Endothelial cell (in vitro differentiated cells): ENCODE results near the gene KMT2A. TPM values are rescaled to one million over a fixed set of nuclear protein-coding genes. Genes with fewer than 3 reads are reported as not detected.

Source experiments
- DNase-seq: peaks from one replicate; pipeline ENCODE4 v3.0.0; 2021; ENCODE audit warnings: low spot score
- H3K27ac Mint-ChIP-seq: one replicate; pipeline ENCODE4 v1.8.0; 2021; ENCODE audit warnings: mixed read lengths, inconsistent platforms; ENCODE audit not compliant: unreplicated experiment
- H3K27me3 Mint-ChIP-seq: one replicate; pipeline ENCODE4 v1.8.0; 2021; ENCODE audit warnings: mild to moderate bottlenecking, moderate library complexity, mixed read lengths, inconsistent platforms; ENCODE audit not compliant: unreplicated experiment
- H3K36me3 Mint-ChIP-seq: one replicate; pipeline ENCODE4 v1.8.0; 2021; ENCODE audit warnings: mild to moderate bottlenecking, low read depth, mixed read lengths, inconsistent platforms; ENCODE audit not compliant: unreplicated experiment
- H3K4me1 Mint-ChIP-seq: one replicate; pipeline ENCODE4 v1.8.0; 2021; ENCODE audit warnings: mild to moderate bottlenecking, mixed read lengths, inconsistent platforms; ENCODE audit not compliant: unreplicated experiment
- H3K4me3 Mint-ChIP-seq: one replicate; pipeline ENCODE4 v1.8.0; 2021; ENCODE audit warnings: mild to moderate bottlenecking, mixed read lengths, inconsistent platforms; ENCODE audit not compliant: unreplicated experiment
- H3K9me3 Mint-ChIP-seq: one replicate; pipeline ENCODE4 v1.8.0; 2021; ENCODE audit warnings: mixed read lengths, inconsistent platforms; ENCODE audit not compliant: unreplicated experiment
- CTCF ChIP-seq: fragments of 200-600 bp; sonication (generic); IDR thresholded peaks from one replicate; pipeline ENCODE4 v1.5.0; 2021; ENCODE audit warnings: antibody characterized with exemption; ENCODE audit not compliant: unreplicated experiment
- total RNA-seq: library from RNA; stranded (reverse); fragmentation: NEBNext Ultra II Directional; extraction: Animal tissue kit (Norgen Biotek cat#: 25700); gene quantifications from one replicate; pipeline ENCODE4 v1.2.1, GENCODE V29; 2021; ENCODE audit not compliant: unreplicated experiment

The KMT2A gene
- total RNA-seq, 1 donor from 2014 or later: 104 TPM

- Mint-ChIP-seq H3K36me3 (peaks cover 46% of the 10 kb centered on the region), H3K4me1 (no peaks in the 10 kb centered on the region), H3K27ac (no peak overlapping the region), H3K9me3 (no peaks in the 10 kb centered on the region), H3K4me3 (peak overlapping the region; percentile 26), H3K27me3 (peaks cover 4% of the 10 kb centered on the region)
- DNase-seq: peak; percentile 32
- TF ChIP-seq CTCF: no peak
Observed at GRCh38 chr11:118522571-118523072, 86.3 kb downstream of the KMT2A start.

- no peak for DNase-seq
- H3K27me3 Mint-ChIP-seq: peaks cover 15% of the 10 kb centered on the region
- H3K36me3 Mint-ChIP-seq: peaks cover 37% of the 10 kb centered on the region
- H3K27ac Mint-ChIP-seq: no peak overlapping the region
- H3K4me3 Mint-ChIP-seq: peak overlapping the region; percentile 49
- no peak for TF ChIP-seq CTCF
- no peaks in the 10 kb centered on the region for H3K9me3 Mint-ChIP-seq
- peaks cover 4% of the 10 kb centered on the region for H3K4me1 Mint-ChIP-seq
Observed at GRCh38 chr11:118524356-118524755, 88.1 kb downstream of the KMT2A start.

GRCh38 chr11:118524757-118525470 is 88.6 kb downstream of the KMT2A start:
- TF ChIP-seq CTCF: no peak
- DNase-seq: no peak
- peaks cover 7% of the 10 kb centered on the region for H3K4me1 Mint-ChIP-seq
- H3K27me3 Mint-ChIP-seq: peaks cover 15% of the 10 kb centered on the region
- no peak overlapping the region for H3K27ac Mint-ChIP-seq
- H3K9me3 Mint-ChIP-seq: no peaks in the 10 kb centered on the region
- no peak overlapping the region for H3K4me3 Mint-ChIP-seq
- H3K36me3 Mint-ChIP-seq: peaks cover 34% of the 10 kb centered on the region

- TF ChIP-seq CTCF: no peak
- Mint-ChIP-seq H3K27me3 (peaks cover 19% of the 10 kb centered on the region), H3K4me3 (no peak overlapping the region), H3K27ac (no peak overlapping the region), H3K36me3 (peaks cover 22% of the 10 kb centered on the region), H3K9me3 (no peaks in the 10 kb centered on the region), H3K4me1 (peaks cover 15% of the 10 kb centered on the region)
- DNase-seq: no peak
Observed at GRCh38 chr11:118526688-118527087, 90.4 kb downstream of the KMT2A start.

GRCh38 chr11:118527109-118527508 is 90.8 kb downstream of the KMT2A start, which contains the start of gene TTC36:
Gene TTC36, plus strand, starts transcription at chr11:118527474. Its CDS starts 21 bp downstream, at chr11:118527495.
- DNase-seq: no peak
- no peak within 1 kb of the TSS for H3K27ac Mint-ChIP-seq
- H3K27me3 Mint-ChIP-seq: peaks cover 22% of the 10 kb centered on the region
- no peaks in the 10 kb centered on the region for H3K9me3 Mint-ChIP-seq
- peaks cover 17% of the 10 kb centered on the region for H3K36me3 Mint-ChIP-seq
- H3K4me3 Mint-ChIP-seq: no peak within 1 kb of the TSS
- H3K4me1 Mint-ChIP-seq: peaks cover 15% of the 10 kb centered on the region
- TF ChIP-seq CTCF: no peak
